Common myeloid progenitor, CD34-positive (primary cell): Measurements from ENCODE around the gene TFCP2L1.

Experiments
- CTCF ChIA-PET: fragments of 350-600 bp; sonication (Branson Sonifier 250); formaldehyde crosslinking; loops from one replicate; lab custom pipeline; 2021; ENCODE audit warnings: antibody characterized with exemption; lab: Charles Lee
- POLR2A ChIA-PET: fragments of 350-600 bp; sonication (Branson Sonifier 250); formaldehyde crosslinking; loops from one replicate; lab custom pipeline; 2021; ENCODE audit warnings: antibody characterized with exemption; lab: Charles Lee
- DNase-seq, 3 donors: peaks; one replicate each; pipeline versions ENCODE4 v3.0.0 to v3.0.0-alpha.2; 2013
- H3K27ac ChIP-seq, 2 experiments: 1 replicate in 1 of 2; 2 replicates in 1 of 2; pipeline ENCODE4 v1.7.0; 2013; ENCODE audit warnings: inconsistent platforms in 2 of 2, low read length in 2 of 2, mild to moderate bottlenecking in 2 of 2, low read depth in 1 of 2, moderate library complexity in 1 of 2; ENCODE audit not compliant: severe bottlenecking in 2 of 2, insufficient read depth in 1 of 2, poor library complexity in 1 of 2
- H3K27me3 ChIP-seq, 5 experiments: replicated peaks in 2 of 5; 1 replicate in 3 of 5; 2 replicates in 2 of 5; pipeline versions ENCODE4 v1.6.1 to v1.7.0; 2013; ENCODE audit warnings: low read length in 4 of 5, mild to moderate bottlenecking in 2 of 5, moderate library complexity in 2 of 5, inconsistent platforms in 1 of 5; ENCODE audit not compliant: insufficient read depth in 5 of 5, control insufficient read depth in 4 of 5
- H3K36me3 ChIP-seq, 4 experiments: 1 replicate in 2 of 4; 2 replicates in 2 of 4; pipeline versions ENCODE4 v1.6.1 to v1.7.0; 2013; ENCODE audit warnings: low read length in 3 of 4, control low read depth in 1 of 4, mild to moderate bottlenecking in 1 of 4; ENCODE audit not compliant: control insufficient read depth in 4 of 4, insufficient read depth in 4 of 4
- H3K4me1 ChIP-seq, 4 experiments: 1 replicate in 3 of 4; 2 replicates in 1 of 4; pipeline versions ENCODE4 v1.6.1 to v1.7.1; 2013; ENCODE audit warnings: low read length in 3 of 4, mild to moderate bottlenecking in 3 of 4, control low read depth in 1 of 4, inconsistent platforms in 1 of 4, moderate library complexity in 1 of 4; ENCODE audit not compliant: control insufficient read depth in 4 of 4, insufficient read depth in 4 of 4; ENCODE audit errors: control extremely low read depth in 1 of 4
- H3K4me3 ChIP-seq, 7 experiments: 1 replicate in 4 of 7; 2 replicates in 3 of 7; pipeline versions ENCODE4 v1.5.1 to v1.7.0; 2013; ENCODE audit warnings: mild to moderate bottlenecking in 7 of 7, low read length in 6 of 7, moderate library complexity in 6 of 7, inconsistent platforms in 2 of 7, low read depth in 2 of 7, control low read depth in 1 of 7; ENCODE audit not compliant: insufficient read depth in 4 of 7, control insufficient read depth in 1 of 7; ENCODE audit errors: extremely low read depth in 1 of 7
- H3K9me3 ChIP-seq, 5 experiments: 1 replicate in 4 of 5; 2 replicates in 1 of 5; pipeline versions ENCODE4 v1.6.1 to v1.7.1; 2013; ENCODE audit warnings: low read length in 4 of 5, mild to moderate bottlenecking in 2 of 5, inconsistent platforms in 1 of 5, low read depth in 1 of 5, moderate library complexity in 1 of 5; ENCODE audit not compliant: control insufficient read depth in 4 of 5, insufficient read depth in 2 of 5; ENCODE audit errors: control extremely low read depth in 1 of 5
- WGBS: methylation state at CpG from one replicate; pipeline ENCODE4 v1.1.5; 2013; ENCODE audit not compliant: insufficient coverage; 5-methylcytosine and 5-hydroxymethylcytosine counted together

Gene TFCP2L1

GRCh38 chr2:121248766-121249343 is 36.1 kb downstream of the TFCP2L1 start:
- H3K27ac ChIP-seq = no peak overlapping the region
- ChIA-PET POLR2A (no interaction called here), CTCF (no interaction called here)
- no peak overlapping the region for H3K4me3 ChIP-seq
- H3K4me1 ChIP-seq = no peaks in the 10 kb centered on the region
- no peaks in the 10 kb centered on the region for H3K36me3 ChIP-seq
- no peaks in the 10 kb centered on the region for H3K27me3 ChIP-seq
- no peaks in the 10 kb centered on the region for H3K9me3 ChIP-seq
- DNase-seq = no peak
- WGBS = 94% methylated on average over 13 of the region's 18 CpGs

DNA sequence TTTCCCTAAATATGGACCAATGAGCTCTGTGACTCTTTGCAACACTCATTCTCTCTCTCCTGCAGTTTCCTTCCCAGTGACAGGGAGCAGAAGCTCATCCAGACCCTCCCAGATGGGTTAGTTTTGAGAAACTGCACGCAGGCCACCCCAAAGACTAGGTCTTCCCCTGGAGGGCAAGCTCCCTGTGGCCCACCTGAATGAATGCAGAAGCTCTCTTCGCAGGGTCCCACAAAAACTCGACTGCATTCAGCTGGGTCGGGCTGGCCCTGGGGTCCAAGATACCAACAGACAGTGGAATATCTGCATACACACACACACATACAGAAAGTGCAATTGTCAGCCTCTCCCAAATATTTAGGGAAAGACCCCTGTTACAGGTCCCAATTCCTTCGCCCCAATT is 37.0 kb downstream of the TFCP2L1 start:
- POLR2A ChIA-PET = interaction anchor here (0.6 kb wide), 1 partner anchor 962 kb away, joined by 5 read pairs; no protein-coding TSS in a partner anchor
- Histone ChIP-seq H3K4me1 (no peaks in the 10 kb centered on the region), H3K4me3 (no peak overlapping the region), H3K27me3 (no peaks in the 10 kb centered on the region), H3K9me3 (no peaks in the 10 kb centered on the region), H3K36me3 (no peaks in the 10 kb centered on the region), H3K27ac (no peak overlapping the region)
- DNase-seq = no peak
- CTCF ChIA-PET = no interaction called here
- WGBS = 98% methylated on average over 3 of the region's 5 CpGs

GRCh38 chr2:121247534-121247933 is 37.5 kb downstream of the TFCP2L1 start:
- CTCF ChIA-PET = no interaction called here
- POLR2A ChIA-PET = no interaction called here

DNA sequence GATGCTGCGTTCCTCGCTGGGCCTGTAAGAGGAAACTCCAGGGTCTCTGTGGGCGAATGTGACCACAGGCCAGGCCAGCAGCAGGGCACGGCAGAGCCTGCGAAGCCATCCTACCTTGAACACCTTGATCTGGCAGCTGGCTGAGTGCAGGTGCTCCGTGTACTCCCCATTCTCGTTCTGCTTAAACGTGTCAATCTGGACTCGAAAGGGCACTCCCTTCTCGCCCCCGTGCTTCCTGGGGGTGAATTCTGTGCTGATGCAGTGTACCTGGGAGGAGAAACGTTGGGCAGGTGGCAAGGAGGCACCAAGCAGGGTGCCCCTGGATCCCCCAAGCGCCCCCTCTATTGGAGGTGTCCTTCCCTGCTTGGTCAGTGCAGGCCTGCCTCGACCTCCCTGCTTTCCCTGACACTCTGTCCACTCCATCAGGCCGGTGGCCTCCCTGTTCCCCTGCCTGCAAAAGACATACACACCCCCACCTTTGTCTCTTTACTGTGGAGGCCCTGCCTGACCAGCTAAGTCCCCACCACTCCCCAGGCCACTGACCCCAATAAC is 38.2 kb downstream of the TFCP2L1 start:
- no peaks in the 10 kb centered on the region for H3K4me1 ChIP-seq
- no peak overlapping the region for H3K27ac ChIP-seq
- WGBS = 95% methylated on average over 14 of the region's 15 CpGs
- POLR2A ChIA-PET = no interaction called here
- DNase-seq = no peak
- H3K36me3 ChIP-seq = no peaks in the 10 kb centered on the region
- no peak overlapping the region for H3K4me3 ChIP-seq
- CTCF ChIA-PET = no interaction called here
- H3K27me3 ChIP-seq = no peaks in the 10 kb centered on the region
- H3K9me3 ChIP-seq = no peaks in the 10 kb centered on the region

More at GRCh38 chr2:121247534-121247933, 37.5 kb downstream of the TFCP2L1 start:
- Histone ChIP-seq H3K36me3 (no peaks in the 10 kb centered on the region), H3K9me3 (no peaks in the 10 kb centered on the region), H3K27me3 (no peaks in the 10 kb centered on the region), H3K4me1 (no peaks in the 10 kb centered on the region), H3K4me3 (no peak overlapping the region), H3K27ac (no peak overlapping the region)
- WGBS = no CpG with 5 or more reads among the region's 4 CpGs
- DNase-seq = no peak

DNA sequence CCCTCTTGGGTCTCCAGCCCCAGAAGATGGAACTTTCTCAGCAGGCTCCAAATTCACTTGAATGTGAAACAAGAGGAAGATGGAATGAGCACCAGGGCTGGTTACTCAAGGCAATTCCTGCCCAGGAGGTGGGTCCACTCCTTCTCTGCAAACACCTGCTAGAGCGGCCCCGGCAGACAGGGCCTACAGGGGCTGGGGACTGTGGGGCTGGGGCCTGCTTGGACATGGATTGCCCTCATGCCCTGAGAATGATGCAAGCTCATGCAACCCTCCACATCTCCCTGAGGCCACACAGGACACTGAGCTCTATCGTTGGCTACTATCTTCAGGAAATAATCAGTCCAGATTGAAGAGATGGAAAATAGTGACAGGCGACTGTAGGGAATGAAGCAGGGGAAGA is 39.1 kb downstream of the TFCP2L1 start:
- ChIA-PET POLR2A (no interaction called here), CTCF (no interaction called here)
- Histone ChIP-seq H3K4me1 (no peaks in the 10 kb centered on the region), H3K36me3 (no peaks in the 10 kb centered on the region), H3K27me3 (no peaks in the 10 kb centered on the region), H3K4me3 (no peak overlapping the region), H3K27ac (no peak overlapping the region), H3K9me3 (no peaks in the 10 kb centered on the region)
- 97% methylated on average over 4 of the region's 4 CpGs for WGBS
- no peak for DNase-seq

DNA sequence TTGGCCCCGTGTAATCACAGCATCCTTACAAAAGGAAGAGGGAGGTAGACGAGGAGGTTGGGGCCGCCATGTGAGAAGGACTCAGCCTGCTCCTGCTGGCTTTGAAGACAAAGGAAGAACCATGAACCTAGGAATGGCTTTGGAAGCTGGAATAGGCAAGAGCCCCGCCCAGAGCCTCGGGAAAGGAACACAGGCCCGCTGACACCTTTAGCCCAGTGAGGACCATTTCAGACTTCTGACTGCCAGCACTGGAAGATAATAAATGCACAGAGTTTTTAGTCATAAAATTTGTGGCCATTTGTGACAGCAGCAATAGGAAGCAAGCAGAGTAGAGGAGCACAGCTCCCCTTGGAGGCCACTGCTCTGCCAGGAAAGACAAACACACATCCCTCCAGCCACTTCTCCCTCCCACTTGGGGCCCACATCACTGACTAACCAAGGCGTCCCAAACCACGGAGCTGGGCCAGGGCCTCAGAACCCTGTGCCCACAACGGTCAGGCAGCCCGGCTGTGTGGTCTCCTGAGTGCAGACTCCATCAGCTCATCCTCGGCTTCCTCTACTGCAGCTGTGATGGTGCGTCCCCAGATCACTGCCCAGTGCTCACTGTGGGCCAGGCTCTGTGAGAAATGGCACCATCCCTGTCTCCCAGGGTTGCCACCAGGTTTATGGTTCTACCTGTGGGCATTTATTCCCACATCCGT is 39.7 kb downstream of the TFCP2L1 start:
- CTCF ChIA-PET = no interaction called here
- H3K36me3 ChIP-seq = no peaks in the 10 kb centered on the region
- POLR2A ChIA-PET = no interaction called here

DNA sequence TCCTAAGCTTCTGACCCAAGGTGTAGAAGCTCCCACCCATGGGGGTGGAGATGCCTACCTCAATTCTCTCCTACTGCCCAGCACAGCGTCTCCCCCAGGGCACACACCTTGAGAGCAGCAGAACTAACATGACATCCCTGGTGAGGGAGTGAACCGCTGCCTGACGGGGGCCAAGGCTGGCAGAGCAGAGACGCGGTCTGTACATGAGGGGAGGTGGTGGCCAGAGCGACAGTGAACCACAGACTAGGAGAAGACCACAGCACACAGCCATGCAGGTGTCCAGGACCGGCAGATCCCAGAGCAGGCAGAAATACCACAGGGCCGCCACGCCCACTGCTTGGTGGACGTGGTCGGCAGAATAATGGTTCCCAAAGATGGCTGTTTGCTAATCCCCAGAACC is 40.4 kb downstream of the TFCP2L1 start:
- POLR2A ChIA-PET = no interaction called here
- WGBS = 98% methylated on average over 9 of the region's 11 CpGs
- Histone ChIP-seq H3K4me3 (no peak overlapping the region), H3K4me1 (no peaks in the 10 kb centered on the region), H3K36me3 (no peaks in the 10 kb centered on the region), H3K27ac (no peak overlapping the region), H3K9me3 (no peaks in the 10 kb centered on the region), H3K27me3 (no peaks in the 10 kb centered on the region)
- DNase-seq = no peak
- CTCF ChIA-PET = interaction anchor here (0.7 kb wide), 1 partner anchor 110 kb away, joined by 3 read pairs; no protein-coding TSS in a partner anchor

More for the DNA sequence above, 39.7 kb downstream of the TFCP2L1 start:
- DNase-seq = no peak
- Histone ChIP-seq H3K27ac (no peak overlapping the region), H3K4me1 (no peaks in the 10 kb centered on the region), H3K9me3 (no peaks in the 10 kb centered on the region), H3K27me3 (no peaks in the 10 kb centered on the region), H3K4me3 (no peak overlapping the region)
- 90% methylated on average over 11 of the region's 13 CpGs for WGBS
